GM19467 (cell line): ENCODE results near the gene ELOF1.

Source experiments
- ATAC-seq: cut with Tn5 transposase; IDR thresholded peaks from one replicate; pipeline ENCODE4 v1.9.1; 2021; ENCODE audit warnings: mild to moderate bottlenecking, moderate library complexity; ENCODE audit not compliant: unreplicated experiment

ELOF1 gene

DNA sequence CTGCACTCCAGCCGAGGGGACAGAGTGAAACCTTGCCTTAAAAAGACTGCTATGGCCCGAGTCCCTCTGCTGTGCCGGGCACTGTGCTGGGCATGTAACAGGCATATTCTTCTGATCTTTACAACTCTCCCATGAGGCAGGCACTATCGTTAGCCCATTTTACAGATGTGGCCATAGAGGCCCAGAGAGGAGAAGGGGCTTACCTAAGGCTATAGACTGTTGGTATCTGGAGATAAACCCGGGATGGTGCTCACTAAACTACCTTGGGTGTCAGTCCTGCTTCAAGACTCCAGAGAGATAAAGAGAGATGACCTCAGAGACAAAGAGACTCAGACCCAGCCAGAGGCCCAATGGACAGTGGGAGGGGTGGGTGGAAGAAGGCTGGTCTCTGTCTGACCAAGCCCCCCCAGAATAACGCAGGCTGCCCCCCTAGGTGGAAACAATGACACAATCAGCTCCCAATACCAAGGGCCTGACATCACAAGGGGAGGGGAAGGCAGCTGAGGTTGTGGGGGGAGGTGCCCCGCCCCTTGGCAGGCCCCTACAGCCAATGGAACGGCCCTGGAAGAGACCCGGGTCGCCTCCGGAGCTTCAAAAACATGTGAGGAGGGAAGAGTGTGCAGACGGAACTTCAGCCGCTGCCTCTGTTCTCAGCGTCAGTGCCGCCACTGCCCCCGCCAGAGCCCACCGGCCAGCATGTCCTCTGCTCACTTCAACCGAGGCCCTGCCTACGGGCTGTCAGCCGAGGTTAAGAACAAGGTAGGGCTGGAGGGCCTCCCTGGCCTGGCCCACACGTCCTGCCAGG lies 20.6 kb downstream of the ELOF1 start, which contains the start of gene CNN1:
Gene CNN1 (plus strand): TSS at position 620 of the 805 bp plus-strand sequence. CDS start 77 bp downstream, at position 697.
- no peak for ATAC-seq

DNA sequence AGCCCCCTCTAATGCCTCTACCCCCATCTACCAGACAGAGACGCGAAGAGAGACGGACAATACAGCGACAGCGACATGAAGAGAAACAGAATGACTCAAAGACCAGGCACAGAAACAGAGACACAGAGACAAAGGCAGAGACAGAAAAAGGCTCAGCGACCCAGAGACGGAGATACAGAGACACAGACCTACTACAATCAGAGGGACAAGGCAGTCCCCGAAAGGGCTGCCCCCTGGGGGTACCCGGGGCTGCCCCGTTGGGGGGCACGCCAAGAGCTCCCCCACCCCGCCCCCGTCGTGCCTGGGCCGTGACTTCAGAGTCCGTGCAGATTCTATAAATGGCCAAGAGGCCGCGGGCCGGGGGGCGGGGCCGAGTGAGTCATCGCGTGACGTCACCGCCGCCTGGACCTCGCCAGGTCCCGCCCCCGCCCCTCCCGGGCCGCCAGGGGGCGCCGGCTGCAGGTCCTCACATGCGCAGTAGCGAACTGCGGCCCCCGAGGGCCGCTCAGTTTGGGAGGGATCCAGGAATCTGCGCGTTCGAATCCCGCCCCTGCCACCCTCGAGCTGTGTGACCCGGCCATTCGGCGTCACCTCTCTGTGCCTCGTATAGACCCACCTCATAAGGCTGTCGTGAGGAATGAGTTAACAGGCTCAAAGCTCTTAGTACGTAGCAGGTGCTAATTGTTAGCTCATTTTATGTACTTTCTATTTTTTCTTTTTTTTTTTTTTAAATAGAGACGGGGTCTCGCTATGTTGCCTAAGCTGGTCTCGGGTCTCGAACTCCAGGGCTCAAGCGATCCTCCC lies 23.0 kb downstream of the ELOF1 start:
- peak; percentile 73 for ATAC-seq

DNA sequence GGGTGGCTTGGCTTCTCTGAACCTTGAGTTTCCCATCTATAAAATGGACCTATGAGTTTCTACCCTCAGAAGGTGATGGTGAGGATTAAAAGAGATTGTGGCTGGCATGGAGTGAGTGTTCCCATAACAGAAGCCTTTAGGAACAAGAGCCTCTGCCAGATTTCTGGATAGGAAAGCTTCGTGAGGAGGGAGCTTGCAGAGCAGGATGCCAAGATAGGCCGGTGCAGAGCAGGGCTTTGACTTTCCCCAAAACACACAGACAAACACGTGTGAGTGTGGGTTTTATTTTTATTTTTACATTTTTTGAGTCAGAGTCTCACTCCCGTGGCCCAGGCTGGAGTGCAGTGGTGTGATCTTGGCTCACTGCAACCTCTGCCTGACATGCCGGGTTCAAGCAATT lies 24.1 kb downstream of the ELOF1 start:
- no peak for ATAC-seq

DNA sequence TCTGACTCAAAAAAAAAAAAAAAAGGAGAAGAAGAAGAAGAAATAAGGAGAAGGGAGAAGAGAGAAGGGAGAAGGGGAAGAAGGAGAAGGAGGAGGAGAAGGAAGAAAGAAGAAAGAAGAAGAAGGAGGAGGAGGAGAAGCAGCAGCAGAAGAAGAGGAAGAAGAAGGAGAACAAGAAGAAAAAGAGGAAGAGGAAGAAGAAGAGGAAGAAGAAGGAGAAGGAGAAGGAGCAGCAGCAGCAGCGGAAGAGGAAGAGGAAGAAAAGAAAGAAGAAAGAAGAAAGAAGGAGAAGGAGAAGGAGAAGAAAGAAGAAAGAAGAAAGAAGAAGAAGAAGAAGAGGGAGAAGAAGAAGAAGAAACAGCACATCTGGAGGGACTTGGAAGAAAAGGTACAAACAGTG lies 24.5 kb downstream of the ELOF1 start:
- ATAC-seq = no peak

DNA sequence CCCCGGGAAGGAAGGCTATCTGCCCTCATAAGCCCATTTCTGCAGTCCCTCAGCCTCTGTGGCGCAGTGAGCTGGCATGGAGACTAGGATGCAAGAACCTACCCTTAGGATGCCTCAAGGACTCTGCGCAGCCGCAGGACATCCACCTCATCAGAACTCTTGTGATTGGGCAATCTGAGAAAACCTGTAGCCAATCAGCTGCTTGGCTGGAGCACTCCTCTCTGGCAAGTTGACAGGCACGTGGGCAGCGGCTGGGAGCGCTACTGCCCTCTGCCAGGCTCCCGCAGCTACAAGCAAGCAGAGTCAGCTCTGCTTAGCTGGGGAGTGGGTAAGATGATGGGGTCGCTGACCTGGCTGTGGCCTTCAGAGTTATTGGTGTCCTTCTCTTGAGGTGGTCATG lies 28.6 kb downstream of the ELOF1 start:
- ATAC-seq = no peak

DNA sequence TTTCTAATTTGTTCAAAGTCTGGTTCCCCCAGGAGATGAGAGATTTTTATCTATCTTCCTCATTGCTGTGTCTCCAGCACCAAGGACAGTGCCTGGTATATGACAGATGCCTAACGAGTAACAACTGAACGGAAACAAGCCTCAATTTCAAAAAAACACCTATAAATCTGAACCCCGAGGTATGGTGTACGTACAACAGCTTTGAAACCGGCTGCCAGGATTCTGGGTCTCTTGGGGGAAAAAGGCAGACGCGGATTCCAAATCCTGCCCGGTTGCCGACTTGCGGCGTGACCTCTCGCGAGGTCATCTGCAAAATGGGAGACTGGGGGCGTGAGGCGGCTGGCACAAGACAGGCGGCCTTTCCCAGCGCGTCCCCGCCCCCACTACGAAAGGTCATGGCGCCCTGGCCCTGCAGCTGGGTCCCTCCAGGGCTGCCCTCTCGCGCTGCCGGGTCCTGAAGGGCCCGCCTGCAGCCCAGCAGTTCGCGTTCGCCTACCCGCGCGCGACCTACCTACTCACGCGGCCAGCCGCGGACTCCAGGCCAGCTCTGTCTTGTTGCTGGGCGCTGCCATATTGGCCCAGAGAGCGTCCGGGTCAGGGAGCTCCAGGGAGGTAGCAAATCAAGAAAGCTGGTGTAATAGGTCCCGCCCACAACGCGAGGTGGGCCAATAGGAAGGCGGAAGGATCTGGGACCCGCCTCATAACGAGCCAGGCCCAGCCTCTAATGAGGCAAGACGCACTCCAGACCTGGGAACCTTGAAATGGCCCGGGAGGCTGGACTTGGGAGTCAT lies 30.3 kb downstream of the ELOF1 start, which contains the start of gene ECSIT:
Gene ECSIT (minus strand): TSS at position 584 of the 791 bp plus-strand sequence. CDS start 9,964 bp downstream, outside the sequence.
- ATAC-seq = peak; percentile 94

DNA sequence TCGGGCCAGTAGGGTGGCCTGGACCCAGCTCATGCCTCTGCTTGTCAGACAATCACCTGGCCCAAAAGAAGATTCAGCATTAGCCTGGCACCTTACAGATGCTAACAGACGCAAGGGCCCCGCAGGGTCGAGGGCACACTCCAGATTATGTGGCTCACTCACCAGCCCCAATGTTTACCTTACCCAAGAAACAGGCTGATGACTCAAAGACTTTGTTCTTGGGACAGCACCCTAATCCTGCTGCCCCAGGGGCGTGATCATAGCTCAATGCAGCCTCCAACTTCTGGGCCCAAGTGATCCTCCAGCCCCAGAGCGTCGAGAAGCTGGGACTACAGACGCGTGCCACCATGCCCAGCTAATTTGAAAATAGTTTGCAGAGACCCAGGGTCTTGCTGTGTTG lies 39.9 kb downstream of the ELOF1 start:
- no peak for ATAC-seq

DNA sequence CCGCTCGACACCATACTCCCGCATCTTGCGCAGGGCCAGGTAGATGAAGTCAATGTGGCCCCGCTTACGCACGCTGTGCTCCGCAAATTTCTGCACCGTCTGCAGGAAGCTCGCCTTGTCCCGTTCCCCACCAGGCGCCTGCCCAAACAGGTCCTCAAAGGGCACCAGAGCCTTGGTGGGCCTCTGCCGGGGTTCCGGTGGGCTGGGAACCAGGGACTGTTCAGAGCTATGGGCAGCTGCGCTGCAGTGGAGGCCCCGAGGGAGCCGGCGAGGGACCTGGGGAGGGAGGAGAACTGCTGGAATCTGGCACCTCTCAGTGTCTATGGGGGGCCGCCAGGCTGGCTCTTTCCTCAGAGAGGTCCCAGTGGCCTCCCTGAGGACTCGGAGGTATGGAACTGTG lies 45.1 kb downstream of the ELOF1 start:
- ATAC-seq = no peak

DNA sequence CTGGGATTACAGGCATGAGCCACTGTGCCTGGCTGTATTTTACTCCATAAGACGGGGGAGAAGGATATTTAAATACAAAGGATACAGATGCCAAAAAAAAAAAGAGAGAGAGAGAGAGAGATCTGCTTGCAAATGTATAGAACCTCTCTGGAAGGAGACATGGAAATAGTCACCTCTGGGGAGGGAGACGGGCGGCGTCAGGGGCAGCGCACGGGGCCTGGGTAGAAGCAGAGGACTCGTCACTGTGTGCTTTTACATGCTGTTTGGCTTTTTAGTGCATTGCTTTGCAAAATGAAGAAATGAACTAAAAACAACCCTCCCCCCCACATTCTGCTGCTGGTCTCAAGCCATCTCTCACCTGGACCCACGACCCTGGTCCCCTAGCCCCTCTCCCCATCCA lies 48.6 kb downstream of the ELOF1 start:
- ATAC-seq = no peak

DNA sequence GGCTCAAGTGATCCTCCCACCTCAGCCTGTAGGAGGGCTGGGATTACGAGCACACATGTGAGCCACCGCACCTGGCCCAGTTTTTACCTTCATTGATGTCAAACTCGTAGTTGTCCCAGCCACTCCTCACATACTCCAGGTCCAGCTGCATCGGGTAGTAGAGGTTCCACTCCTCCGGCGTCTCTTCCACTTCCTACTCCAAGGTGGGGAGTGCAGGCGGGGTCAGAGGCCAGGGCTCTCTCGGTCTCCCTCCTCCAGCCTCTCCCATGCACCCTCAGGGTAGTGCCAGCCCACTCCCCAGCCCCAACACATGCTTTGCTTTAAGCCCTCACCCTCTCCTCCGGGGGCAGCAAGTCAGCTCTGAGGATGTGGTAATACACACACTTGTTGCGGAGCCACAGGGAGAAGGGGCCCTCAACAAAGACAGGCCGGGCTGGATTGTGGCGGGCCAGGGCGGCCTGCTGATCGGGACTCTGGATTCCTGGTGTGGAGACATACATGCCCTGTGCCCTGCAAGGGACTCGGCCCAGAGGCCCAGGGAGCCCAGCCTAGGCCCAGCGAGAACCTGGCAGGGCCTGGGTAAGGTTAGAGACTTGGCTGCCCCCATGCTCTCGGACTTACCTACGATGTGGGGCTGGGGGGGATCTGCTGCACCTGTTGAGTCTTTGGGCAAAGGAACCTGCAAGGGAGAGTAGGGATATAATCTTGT lies 51.5 kb downstream of the ELOF1 start:
- ATAC-seq = no peak

DNA sequence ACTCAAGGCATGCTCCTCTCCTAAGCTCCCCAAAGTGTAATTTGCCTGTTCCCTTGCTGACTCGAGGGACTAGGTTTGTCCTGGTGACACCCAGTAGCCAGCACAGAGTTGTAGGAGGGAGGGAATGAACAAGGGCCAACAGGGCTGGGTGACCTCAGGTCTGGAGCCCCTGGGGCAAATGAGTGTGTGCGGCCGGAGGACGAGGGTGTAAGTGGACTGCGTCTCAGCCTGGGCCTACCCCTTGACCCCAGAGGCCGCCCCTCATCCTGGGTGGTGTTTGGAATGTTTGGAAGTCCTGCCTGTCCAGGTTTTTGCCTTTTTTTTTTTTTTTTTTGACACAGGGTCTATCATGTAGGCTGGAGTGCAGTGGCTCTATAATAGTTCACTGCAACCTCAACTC lies 52.1 kb downstream of the ELOF1 start:
- ATAC-seq = no peak

DNA sequence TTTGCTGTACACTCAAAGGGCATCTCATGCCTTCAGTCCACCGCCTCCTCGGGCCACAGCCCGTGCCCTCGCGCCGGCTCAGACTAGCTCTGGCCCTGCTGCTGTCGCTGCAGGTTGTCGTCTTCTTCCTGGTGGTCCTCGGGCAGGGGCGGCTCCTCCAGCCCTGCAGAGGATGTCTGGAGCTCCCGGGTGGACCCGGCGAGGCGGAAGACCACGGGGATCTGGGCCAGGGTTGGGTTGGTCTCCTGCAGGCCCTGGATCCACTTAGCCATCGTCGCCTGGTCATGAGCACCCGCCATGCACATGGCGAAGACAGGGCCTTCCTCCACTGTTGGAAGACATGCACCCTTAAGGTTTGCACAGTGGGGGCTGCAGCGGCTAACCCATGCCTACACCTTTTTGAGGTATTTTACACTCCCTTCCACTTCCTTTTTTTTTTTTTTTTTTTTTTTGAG lies 52.9 kb downstream of the ELOF1 start:
- peak; percentile 13 for ATAC-seq

DNA sequence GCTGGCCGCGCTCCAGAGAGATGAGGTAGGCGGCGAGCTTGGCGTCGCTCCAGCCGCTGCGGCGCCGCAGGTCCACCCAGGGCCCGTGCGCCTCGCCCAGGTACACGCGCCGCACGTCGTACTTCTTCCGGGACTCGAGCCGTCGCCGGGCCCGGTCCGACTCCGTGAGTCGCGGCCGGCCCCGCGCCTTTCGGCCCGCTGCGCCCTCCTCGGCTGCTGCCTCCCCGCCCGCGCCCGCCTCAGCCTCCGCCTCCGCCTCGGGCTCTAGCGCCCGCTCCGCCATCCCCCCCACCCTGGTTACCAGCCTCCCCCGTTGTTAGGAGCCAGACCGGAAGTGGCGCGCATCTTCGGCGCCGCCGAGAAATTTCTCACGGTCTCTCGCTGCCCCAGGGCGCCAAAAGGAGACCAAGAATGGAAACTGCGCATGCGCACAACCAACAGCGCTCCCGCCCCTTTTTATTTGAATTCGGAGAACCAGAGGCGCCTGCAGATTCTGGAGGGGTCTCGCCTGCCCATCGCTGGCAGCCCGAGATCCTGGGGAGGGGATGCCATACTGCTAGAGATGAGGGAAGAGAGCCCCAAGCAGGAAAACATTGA lies 53.4 kb downstream of the ELOF1 start, which contains the start of gene ZNF653:
Gene ZNF653 (minus strand): TSS at position 336 of the 597 bp plus-strand sequence. CDS start 53 bp downstream, at position 283.
- ATAC-seq = peak; percentile 45

DNA sequence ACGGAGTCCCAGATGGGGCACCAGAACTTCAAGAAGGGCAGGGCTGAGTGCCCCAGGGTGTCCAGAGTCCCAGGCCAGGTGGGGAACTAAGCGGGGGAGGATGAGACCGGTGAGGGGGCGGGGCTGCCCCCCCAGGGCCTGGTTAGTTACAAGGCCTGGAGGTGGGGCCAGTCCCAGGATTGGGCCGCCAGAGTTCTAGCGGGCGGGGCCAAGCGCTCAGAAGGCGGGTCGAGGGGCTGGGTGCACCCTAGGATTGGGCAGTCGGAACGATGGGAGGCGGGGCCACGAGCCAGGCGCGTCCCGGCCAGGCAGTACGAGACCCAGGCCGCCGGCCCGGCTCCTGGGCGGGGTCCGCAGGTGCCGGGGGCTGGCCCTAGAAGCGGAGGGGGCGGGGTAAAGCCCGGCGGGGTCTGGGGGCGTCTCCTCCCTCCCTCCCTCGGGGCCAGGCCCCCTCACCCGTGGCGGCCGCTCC lies 54.0 kb downstream of the ELOF1 start:
- peak; percentile 76 for ATAC-seq

DNA sequence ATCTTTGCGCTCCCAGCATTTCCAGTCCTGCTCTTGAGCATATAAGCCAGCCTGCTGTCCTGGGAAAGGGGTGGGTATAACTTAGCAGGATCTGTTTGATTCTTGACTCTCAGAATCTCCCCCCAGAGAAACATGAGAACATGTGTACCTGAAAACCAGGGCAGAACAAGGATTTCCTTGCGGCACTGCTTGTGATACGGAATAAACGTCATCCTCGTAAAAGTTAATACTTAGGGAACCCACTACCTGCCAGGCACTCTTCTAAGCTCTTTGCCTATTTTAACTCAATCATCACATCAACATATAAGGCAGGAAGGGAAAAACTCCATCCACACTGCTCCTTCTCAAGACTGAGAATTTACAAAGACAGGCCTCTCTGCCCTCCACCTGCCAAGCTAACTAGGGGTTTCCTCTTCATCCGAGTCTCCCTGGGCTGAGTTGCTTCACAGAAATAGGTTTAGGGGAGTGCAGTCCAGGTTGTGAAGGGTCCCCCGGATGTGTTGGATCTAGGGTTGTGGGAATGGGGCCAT lies 54.5 kb downstream of the ELOF1 start:
- ATAC-seq = no peak
